UCSD-AML1 (cell line): ENCODE results near the gene GRID2IP.
A peak's percentile ranks its signal among the peaks of the same experiment; 100 is the strongest.

Source experiments
- DNase-seq: peaks from one replicate; lab custom pipeline; 2025; ENCODE audit not compliant: unreplicated experiment; lab: John Stamatoyannopoulos, UW

Gene GRID2IP

DNA sequence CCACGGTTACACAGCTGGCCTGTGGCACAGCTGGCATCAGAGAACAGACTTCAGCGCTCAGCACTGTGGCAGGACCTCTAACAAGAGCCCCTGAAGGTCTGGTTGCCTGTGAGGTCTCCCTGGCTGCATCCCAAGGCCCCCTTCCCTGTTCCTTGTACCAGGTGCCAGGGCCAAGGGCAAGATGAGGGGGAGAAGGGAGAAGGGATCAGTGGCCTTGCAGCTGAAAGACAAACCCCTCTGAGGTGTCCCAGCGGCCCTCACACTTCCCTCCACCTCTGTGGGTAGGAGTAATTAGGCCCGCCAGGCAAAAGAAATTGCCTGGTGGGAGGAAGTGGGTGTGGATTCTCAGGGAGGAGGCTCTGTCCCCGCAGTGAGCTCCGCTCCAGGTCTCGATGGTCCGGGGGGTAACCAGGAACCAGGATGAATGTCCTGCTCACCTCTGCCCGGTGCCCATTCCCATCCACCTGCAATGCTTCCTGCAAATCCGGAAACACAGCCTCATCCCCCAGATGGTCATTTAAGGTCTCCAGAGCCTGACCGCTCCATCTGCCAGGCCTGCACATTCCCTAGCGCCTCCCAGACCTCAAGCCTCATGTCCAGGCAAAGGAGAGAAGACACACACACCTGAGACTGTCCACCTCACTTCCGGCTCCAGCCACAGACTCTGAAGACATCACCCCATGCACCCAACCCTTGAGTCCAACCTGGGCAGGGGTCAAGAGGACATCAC is 22.7 kb downstream of the GRID2IP start:
- DNase-seq, result no peak

DNA sequence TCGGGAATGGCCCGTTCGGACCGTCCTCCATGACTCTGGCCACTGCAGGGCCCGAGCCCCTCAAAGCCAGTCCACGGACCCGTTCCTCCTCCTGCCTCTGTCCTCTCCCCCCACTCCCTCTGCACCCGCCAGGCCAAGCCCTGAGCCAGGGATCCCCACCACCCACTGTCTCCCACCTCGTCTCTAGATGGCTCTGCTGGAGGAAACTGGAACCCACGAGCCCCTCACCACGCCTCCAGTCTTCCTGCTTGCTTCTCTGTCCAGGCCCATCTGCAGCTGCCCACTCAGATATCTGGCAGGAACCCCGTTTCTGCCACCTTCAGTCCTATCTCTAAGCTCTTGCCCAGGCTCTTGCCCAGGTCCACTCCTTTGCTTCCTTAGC is 24.3 kb downstream of the GRID2IP start:
- DNase-seq, result no peak

DNA sequence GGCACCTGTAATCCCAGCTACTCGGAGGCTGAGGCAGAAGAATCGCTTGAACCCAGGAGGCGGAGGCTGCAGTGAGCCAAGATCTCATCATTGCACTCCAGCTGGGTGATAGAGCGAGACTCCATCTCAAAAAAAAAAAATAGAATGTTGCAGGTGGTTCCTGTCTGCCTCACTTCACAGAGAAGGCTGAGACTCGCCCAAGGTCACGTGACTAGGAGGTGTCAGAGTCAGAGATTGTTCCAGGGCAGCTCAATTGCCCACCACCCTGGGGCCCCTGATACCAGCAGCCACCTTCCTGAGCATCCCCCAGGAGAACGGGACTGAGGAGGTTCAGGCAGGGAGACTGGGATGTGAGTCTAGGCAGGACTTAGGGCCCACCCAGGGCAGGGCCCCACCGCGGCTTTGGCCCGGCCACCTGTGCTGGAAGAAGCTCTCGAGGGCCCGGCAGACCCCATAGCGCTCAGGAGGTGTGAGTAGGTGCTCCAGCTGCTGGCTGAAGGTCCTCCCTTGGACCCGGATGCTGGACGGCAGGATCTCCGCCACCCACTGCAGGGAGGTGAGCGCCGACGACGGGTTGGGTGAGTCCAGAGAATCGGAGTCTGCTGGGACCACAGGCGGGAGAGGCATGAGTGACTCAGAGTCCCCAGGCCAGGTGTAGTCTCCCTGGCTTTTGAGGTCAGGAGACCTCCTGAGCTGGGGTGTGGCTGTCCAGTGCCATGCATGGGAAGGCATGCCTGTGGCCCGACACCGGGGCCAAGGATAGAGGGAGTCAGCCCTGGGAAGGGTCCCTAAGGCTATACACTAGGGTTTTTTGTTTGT is 30.9 kb downstream of the GRID2IP start:
- no peak for DNase-seq

DNA sequence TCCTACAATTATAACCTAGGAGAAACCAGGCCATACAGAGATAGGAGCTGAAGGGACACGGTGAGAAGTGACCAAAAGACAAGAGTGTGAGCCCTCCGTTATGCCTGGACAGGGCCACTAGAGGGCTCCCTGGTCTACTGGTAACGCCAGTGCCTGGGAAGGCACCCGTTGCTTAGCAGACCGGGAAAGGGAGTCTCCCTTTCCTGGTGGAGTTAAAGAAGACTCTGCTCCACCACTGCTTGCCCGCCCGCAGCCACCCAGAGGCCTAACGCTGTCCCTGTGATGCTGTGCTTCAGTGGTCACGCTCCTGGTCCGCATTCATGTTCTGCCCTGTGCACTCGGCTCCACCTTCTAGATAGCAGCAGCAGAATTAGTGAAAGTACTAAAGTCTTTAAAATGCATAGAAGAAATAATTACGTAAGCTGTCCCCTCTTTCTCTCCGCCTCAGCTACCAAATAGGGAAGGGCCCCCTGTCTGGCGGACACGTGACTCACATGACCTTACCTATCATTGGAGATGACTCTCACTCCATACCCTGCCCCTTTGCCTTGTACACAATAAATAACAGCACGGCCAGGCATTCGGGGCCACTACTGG is 34.8 kb downstream of the GRID2IP start:
- peak; percentile 56 for DNase-seq

DNA sequence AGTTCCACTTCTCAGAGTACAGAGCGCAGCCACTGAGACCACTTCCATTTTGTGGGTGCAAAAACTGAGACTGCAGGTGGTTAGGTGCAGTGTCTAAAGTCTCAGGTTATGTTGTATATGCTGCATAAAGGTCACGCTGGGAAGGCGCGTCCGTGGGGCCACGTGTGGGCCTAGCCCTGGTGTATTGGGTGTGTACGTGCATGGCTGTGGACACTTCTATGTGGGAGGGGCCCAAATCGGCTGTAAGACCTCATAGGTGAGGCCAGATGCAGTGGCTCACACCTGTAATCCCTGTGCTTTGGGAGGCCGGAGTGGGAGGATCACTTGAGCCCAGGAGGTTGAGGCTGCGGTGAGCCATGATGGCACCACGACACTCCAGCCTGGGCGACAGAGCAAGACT is 37.7 kb downstream of the GRID2IP start:
- DNase-seq, result no peak

DNA sequence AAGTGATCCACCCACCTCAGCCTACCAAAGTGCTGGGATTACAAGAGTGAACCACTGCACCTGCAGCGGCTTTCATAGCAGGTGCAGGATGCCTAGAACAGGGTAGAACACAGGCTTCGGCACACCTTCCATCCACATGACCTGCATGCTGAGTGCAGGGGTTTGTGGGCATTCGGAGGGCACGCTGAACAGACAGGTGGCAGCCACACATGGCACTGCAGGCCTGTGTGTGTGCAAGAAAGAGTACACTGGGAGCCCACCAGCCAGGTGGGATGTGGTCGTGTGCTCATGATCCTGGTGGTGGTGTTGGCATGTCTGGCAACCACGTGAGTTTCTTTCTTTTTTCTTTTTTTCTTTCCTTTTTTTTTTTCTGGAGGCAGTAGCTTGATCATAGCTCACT is 38.4 kb downstream of the GRID2IP start:
- no peak for DNase-seq

DNA sequence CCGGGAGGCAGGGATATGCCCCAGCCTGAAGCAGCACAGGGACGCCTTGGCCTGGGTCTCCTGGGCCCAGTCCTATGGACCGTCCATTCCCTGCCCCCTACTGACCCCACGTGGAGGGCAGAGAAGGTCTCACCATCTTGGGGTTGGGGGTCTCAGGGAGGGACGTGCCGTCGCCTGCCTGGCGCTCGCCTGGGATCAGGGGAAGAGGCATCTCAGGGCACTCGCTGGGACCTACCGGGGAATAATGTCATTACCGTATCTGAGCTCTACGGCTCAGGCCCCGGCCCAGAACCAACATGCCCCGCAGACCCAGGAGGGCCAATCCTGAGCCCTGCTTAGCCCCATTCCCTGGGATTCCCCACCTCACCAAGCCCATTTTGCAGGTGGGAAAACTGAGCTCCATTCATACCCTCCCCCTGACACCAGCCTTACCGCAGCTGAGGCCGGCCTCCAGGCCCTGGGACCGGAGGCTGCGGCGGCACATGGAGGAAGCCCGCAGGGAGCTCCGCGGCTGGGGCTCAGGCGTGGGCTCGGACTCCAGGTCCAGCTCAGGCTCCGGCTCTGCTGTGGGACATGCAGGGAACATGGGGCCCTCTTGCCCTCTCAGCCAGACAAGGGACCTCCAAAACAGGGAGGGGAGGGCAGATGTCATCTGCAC is 40.7 kb downstream of the GRID2IP start:
- no peak for DNase-seq

DNA sequence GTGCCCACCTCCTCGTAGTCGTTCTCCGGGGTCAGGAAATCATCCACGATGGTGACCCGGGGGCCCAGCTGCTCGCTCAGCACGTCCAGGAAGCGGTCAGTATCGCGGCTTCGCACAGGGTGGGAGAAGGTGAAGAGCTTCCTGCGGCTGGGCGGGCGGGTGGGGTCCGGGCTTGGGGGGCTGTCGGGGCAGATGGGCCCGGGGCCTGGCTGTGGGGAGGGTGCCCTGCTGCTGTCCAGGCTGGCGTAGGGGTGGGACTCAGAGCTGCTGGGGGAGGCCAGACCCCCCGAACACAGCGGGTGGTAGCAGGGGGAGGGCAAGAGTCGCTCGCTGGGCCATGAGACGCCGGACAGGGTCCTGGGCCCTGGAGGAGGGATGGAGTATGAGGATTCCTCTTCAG is 42.3 kb downstream of the GRID2IP start:
- no peak for DNase-seq

DNA sequence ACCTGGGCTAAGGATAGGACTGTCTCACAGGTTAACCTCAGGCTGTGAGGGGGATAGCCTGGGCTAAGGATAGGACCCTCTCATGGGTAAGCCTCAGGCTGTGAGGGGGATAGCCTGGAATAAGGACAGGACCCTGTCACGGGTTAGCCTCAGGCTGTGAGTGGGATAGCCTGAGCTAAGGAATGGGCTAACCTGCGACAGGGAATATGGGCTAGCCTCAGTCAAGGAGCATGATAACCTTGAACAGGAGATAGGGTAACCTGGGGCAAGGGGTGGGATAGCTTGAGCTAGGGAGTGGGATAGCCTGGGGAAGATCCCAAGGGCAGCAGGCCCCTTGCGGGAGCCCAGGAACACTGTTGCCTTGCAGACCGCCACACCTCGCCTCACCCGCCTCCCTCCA is 42.7 kb downstream of the GRID2IP start:
- DNase-seq, result no peak

DNA sequence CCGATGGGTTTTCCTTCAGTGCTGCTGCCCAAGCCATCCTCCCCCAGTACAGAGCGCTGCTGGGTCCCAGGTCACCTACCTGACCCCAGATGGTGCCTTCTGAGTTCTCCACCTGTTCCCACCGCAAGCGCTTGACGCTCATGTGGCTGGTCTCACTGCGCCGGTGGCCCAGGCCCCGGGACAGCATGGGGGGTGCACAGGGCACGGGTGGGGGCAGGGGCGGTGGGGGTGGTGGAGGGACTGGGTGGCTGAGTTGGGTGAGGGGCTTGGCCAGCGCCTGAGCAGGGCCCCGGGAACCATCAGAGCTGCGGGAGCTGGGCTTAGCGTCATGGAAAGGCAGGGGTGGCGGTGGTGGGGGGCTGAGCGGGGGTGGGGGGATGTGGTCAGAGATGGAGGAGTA is 43.4 kb downstream of the GRID2IP start:
- no peak for DNase-seq

DNA sequence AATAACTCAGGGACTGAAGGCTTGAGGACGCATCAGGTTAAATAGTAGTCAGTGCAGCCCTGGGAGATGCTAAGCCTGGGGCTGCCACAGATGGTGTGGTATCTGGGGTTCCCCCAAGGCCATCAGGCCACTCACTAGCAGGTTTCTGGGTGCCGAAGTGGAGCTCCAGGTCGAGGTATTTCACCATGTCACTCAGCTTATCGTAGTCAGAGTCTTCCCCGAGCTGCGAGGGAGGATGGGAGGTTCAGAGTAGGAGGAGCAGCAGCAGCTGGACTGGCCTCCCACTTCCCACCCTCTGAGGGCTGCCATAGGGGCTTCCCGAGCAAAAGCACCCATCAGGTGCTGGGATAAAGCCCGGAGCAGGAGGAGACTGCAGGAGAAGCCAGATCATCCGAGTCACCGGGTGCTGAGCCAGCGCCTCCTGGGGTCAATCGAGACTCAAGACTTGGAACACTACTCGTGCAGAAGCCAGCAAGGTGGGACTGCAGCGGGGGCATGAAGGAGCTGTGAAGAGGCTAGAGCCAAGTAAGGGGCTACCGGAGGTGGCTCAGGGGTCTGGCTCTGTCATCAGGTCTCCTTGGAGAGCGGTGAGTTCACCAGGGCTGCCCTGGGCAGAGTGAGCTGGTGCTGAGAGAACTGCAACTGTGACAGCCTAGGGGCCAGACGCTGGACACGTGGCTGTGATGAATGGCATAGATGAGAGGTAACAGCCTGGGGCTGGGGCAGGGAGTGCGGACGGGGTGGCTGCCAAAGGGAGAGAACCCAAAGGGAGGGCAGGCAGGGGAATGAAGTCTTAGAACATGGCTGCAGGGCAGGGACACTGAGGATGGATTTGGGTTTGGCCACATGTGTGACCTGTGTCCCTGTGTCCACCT is 45.3 kb downstream of the GRID2IP start:
- no peak for DNase-seq

DNA sequence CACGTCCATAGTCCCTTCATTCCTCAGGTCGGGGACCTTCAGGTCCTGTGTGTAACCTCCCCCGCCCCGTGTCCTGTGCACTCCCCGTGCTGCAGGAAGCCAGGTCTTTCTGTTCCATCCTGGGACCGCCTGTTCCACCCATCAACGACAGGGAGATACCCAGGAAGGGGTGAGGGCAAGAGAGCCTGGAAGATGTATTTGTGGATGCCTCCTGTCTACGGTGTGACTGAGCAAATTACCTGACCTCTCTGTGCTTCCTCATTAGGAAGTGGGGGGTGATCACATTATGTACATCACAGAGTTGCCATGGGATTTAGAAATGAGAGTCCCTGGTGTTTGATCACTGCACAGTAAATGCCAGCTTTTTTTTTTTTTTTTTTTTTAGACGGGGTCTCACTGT is 46.3 kb downstream of the GRID2IP start:
- DNase-seq, result no peak

DNA sequence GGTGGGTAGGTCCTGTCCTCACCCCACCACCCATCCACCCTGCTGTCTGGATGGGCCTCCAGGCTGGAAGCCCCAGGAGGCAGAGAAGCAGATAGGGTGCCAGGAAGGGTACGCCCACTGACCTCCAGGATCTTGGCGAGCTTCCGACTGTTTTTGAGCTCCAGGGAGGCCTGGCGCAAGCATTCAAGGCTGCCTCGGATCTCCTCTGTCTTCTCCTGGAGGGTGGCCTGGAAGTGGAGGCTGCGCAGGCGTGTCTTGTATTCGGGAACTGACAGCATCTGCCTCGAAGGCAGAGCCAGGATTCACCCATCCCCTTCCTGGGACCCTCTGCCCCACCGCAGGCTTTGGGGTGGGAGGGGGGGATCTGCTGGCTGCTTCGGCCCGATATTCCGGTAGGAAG is 48.4 kb downstream of the GRID2IP start:
- no peak for DNase-seq

DNA sequence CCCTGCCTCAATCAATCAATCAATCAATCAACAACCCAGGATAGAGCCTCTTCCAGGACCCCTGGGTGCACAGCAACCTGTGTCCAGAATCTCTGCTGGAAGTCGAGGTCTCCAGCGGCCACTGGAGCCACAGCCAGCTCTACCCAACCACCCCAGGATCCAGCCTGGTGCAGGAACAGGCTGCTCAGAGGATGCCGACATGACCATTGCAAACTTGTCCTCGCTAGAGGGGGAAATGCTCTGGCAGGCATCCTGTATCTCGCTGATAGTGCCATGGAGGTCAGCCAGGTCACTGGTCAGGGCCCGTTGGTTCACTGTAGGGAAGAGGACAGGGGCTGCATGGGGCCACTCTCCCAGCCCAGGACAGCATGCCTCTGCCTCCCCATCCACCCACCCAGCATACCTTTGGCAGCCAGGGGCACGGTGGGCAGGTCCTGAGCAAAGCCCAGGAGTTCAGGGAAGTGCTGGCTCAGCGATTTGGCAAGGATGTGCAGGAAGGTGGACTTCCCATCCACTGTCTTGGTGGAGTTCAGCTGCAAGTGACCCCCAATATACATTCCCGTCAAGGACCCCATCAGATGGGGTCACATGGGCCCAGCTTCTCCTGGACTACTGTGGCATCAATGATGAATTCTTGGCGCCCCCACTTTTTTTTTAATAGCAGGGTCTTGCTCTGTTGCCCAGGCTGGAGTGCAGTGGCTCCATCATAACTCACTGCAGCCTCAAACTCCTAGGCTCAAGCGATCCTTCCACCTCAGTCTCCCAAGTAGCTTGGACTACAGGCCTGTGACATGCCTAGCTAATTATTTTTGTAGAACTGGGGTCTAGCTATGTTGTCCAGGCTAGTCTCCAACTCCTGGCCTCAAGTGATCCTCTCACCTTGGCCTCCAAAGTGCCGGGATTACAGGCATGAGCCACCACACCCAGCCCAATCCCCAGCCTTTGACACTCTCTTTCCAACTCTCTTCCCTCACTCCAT is 49.4 kb downstream of the GRID2IP start:
- DNase-seq, result no peak

DNA sequence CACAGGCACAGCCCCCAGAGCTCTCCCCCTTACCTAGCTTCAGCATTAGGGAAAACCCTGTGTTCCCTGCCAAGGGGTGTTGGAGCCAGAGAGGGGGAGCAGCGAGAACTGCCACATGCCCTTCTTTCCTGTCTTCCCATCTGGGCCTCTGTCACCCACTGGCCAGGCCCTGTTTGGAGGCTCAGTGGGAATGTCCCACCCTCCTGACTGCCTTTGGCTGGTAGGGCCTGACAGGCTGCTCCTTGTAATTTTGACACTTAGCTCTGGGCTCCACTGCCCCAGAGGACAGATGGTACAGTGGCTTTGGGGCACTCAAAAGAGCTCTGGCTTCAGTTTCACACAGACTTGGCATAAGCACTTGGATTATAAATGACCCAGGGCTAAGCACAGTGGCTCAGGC is 50.6 kb downstream of the GRID2IP start:
- DNase-seq, result no peak

DNA sequence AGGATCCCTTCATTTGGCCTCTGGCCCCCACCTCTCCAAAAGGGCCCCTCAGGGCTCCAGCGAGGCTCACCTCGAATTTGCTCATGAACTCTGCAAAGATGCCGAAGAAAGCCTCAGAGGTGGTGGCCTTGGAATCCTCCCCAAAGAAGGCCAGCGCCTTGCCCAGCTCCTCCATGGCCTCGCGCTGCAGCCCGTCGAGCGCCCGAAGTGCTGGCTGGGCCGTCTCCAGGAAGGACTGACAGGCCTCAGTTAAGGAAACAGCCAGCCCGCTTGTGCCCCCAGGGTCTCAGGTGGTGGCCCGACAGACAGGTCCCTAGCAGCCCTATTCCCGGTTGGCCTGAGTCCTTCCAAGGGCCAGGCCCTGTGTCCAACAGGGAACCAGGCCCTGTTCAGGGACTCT is 53.3 kb downstream of the GRID2IP start:
- DNase-seq, result no peak

DNA sequence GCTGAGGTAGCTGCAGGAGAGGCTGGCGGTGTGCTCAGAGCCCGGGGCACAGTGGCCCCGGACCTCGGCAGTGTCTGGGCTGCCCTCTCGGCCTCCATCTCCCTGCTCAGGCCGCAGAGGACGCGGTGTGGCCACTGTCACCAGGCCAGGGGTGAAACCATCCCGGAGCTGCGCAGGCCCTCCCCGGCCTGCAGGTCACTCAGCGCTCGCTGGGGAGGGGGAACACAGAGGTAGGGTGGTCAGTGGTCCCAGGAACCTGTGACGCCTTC is 53.7 kb downstream of the GRID2IP start:
- DNase-seq, result no peak

DNA sequence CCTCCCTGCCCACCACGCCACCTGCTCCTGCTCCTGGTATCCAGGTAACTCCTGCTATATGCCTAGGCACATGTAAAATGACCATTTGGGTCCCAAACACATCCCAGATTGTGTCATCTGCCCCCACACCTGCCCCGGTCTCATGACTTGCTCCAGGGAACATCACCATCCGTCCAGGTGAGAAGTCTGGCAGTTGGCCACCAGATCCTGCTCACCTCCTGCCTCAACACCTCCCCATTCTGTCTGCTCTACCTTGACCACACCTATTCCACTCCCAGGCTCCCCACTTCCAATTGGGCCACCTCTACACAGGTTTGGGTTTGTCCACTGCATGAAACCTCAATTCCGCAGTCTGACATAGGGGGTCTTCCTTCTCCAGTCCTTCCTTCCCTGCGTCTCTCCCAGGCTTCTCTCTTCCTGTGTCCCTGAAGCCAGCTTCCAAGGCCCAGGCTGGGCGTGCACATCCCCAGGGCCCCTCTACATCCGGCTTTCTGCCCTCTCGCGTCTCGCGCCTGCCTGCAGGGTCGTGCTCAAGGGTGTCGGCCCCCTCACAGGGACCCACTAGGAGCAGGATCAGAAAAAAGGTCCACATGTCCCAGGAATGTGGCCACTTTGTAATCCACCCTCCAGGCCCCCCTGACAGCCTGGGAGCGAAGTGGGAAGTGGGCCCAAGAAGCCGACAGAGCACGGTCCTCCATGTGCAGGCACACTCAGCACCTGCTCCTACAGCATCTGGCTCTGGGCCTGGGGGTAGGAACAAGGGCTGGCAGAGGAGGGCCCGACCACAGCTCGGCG is 54.2 kb downstream of the GRID2IP start:
- no peak for DNase-seq

DNA sequence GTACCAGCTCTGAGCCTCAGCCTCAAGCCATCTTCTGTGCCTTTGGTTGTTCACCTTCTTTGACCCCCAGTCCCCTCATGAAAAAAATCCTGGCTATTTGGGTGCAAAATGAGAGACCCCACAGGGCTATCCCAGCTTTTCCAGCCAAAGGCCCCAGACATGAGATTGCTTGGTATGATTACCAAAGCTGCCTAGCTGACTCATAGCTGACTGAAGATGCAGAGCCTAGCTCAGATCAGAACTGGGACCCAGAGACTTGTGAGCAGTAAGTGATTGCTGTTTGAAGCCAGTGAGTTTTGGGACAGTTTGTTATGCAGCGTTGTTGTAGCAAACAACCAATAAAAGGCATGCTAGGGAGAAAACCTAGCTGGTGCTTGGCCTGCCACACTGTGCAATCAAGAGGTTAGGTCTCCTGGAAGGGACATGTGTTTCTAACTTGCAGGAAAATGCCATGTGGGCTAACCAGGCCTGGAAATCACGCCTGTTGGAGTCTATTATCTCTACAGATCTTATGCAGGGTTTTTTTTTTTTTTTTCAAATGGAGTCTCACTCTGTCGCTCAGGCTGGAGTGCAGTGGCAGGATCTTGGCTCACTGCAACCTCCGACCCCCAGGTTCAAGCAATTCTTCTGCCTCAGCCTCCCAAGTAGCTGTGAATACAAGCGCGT is 55.5 kb downstream of the GRID2IP start:
- DNase-seq, result no peak
